Esophagus muscularis mucosa (tissue), 4 donors: Measurements from ENCODE around the gene CD22. TPM values are rescaled to one million over a fixed set of nuclear protein-coding genes. Genes with fewer than 3 reads are reported as not detected.

Source experiments
- DNase-seq: peaks from one replicate; pipeline ENCODE4 v3.0.0-alpha.2; 2017; ENCODE audit errors: extremely low spot score
- H3K27ac ChIP-seq, 4 donors: fragments of 200-600 bp; sonication (generic); replicated peaks in 1 of 4; 1 replicate in 3 of 4; 2 replicates in 1 of 4; pipeline ENCODE4 v1.5.1; 2016 to 2019; ENCODE audit warnings: mild to moderate bottlenecking in 1 of 4
- H3K27me3 ChIP-seq, 4 donors: fragments of 200-600 bp; sonication (generic); one replicate each; pipeline versions ENCODE4 v1.5.1 to v1.6.0; 2016 to 2019
- H3K36me3 ChIP-seq, 4 donors: fragments of 200-600 bp; sonication (generic); one replicate each; pipeline ENCODE4 v1.5.1; 2016 to 2019
- H3K4me1 ChIP-seq, 4 donors: fragments of 200-600 bp; sonication (generic); one replicate each; pipeline ENCODE4 v1.5.1; 2016 to 2019
- H3K4me3 ChIP-seq, 4 donors: fragments of 200-600 bp; sonication (generic); 1 replicate in 2 of 4; 2 replicates in 2 of 4; pipeline ENCODE4 v1.5.1; 2016 to 2019; ENCODE audit warnings: mild to moderate bottlenecking in 4 of 4, moderate library complexity in 1 of 4
- H3K9me3 ChIP-seq, 4 donors: fragments of 200-600 bp; sonication (generic); 1 replicate in 3 of 4; 2 replicates in 1 of 4; pipeline ENCODE4 v1.5.1; 2016 to 2019
- CTCF ChIP-seq, 3 experiments: fragments of 200-600 bp in 2 of 3; fragments of 450-650 bp in 1 of 3; sonication (generic) in 2 of 3; IDR thresholded peaks; one replicate each; pipeline ENCODE4 v1.5.1; 2017 to 2019; ENCODE audit warnings: antibody characterized with exemption in 3 of 3, mild to moderate bottlenecking in 2 of 3, moderate library complexity in 1 of 3
- EP300 ChIP-seq: sonication (generic); formaldehyde crosslinking; IDR thresholded peaks from one replicate; pipeline ENCODE4 v1.6.1; 2017; ENCODE audit warnings: antibody characterized with exemption
- POLR2A ChIP-seq: fragments of 450-650 bp; IDR thresholded peaks from one replicate; pipeline ENCODE4 v1.6.1; 2017; ENCODE audit warnings: antibody characterized with exemption, moderate library complexity, mild to moderate bottlenecking, low read depth
- POLR2AphosphoS5 ChIP-seq, 2 donors: sonication (generic); formaldehyde crosslinking; IDR thresholded peaks; one replicate each; pipeline ENCODE4 v1.6.1; 2017; ENCODE audit warnings: antibody characterized with exemption in 2 of 2
- WGBS: methylation state at CpG from one replicate; pipeline ENCODE4 v1.1.5; 2018; 5-methylcytosine and 5-hydroxymethylcytosine counted together
- intact Hi-C: fragments of 100-400 bp; cut with DNase I; formaldehyde crosslinking; loops from one replicate; pipeline ENCODE4 v1.15.1; 2023
- total RNA-seq, 4 donors: library from RNA; depleted of rRNA; stranded (reverse); fragments of >200 nt; gene quantifications; one replicate each; pipeline versions ENCODE4 v1.1.0 to v1.2.1, GENCODE V29; 2016

Gene CD22
- total RNA-seq, 4 donors from 2014 or later = 2.3 to 12.5 (median 3.7) TPM

GRCh38 chr19:35306473-35307246 lies 22.3 kb upstream of the CD22 start:
- Histone ChIP-seq H3K27ac (no peak overlapping the region), H3K9me3 (no peaks in the 10 kb centered on the region), H3K27me3 (peaks cover 0 to 68% (median 0%) of the 10 kb centered on the region in 4 donors), H3K36me3 (no peaks in the 10 kb centered on the region), H3K4me3 (no peak overlapping the region), H3K4me1 (no peaks in the 10 kb centered on the region)
- 92% methylated on average over 20 of the region's 20 CpGs for WGBS
- intact Hi-C loops = no loop called here
- DNase-seq = no peak
- TF ChIP-seq POLR2AphosphoS5 (IDR thresholded peaks at IDR 0.05) = no peak
- no peak for TF ChIP-seq POLR2A
- TF ChIP-seq CTCF (IDR thresholded peaks at IDR 0.05) = no peak
- no peak for TF ChIP-seq EP300

GRCh38 chr19:35307931-35308330 lies 21.1 kb upstream of the CD22 start:
- Histone ChIP-seq H3K27me3 (peaks cover 0 to 68% (median 0%) of the 10 kb centered on the region in 4 donors), H3K9me3 (no peaks in the 10 kb centered on the region), H3K4me1 (no peaks in the 10 kb centered on the region), H3K27ac (no peak overlapping the region), H3K4me3 (no peak overlapping the region), H3K36me3 (no peaks in the 10 kb centered on the region)
- TF ChIP-seq EP300 = no peak
- TF ChIP-seq POLR2AphosphoS5 (IDR thresholded peaks at IDR 0.05) = no peak
- TF ChIP-seq CTCF (IDR thresholded peaks at IDR 0.05) = no peak
- TF ChIP-seq POLR2A = no peak
- WGBS = 47% methylated on average over 10 of the region's 10 CpGs
- intact Hi-C loops = no loop called here
- no peak for DNase-seq

- H3K36me3 ChIP-seq = no peaks in the 10 kb centered on the region
- no peaks in the 10 kb centered on the region for H3K9me3 ChIP-seq
- 71% methylated on average over 7 of the region's 7 CpGs for WGBS
- no peak for TF ChIP-seq EP300
- TF ChIP-seq POLR2A = no peak
- H3K4me3 ChIP-seq = no peak overlapping the region
- peaks cover 0 to 72% (median 0%) of the 10 kb centered on the region in 4 donors for H3K27me3 ChIP-seq
- intact Hi-C loops = no loop called here
- no peak overlapping the region for H3K27ac ChIP-seq
- H3K4me1 ChIP-seq = no peaks in the 10 kb centered on the region
- DNase-seq = no peak
Observed at GRCh38 chr19:35308910-35309309, 20.1 kb upstream of the CD22 start.

GRCh38 chr19:35309481-35310279 lies 19.3 kb upstream of the CD22 start:
- intact Hi-C loops = no loop called here
- H3K27ac ChIP-seq = no peak overlapping the region
- no peak overlapping the region for H3K4me3 ChIP-seq

More at GRCh38 chr19:35309481-35310279, 19.3 kb upstream of the CD22 start:
- DNase-seq = no peak
- 65% methylated on average over 35 of the region's 47 CpGs for WGBS
- Histone ChIP-seq H3K9me3 (no peaks in the 10 kb centered on the region), H3K27me3 (peaks cover 0 to 67% (median 0%) of the 10 kb centered on the region in 4 donors), H3K36me3 (no peaks in the 10 kb centered on the region), H3K4me1 (no peaks in the 10 kb centered on the region)
- TF ChIP-seq EP300 (no peak), CTCF (IDR thresholded peaks at IDR 0.05) (no peak), POLR2AphosphoS5 (IDR thresholded peaks at IDR 0.05) (no peak), POLR2A (no peak)
